Astrocyte (in vitro differentiated cells and primary cell): ENCODE measurements around the gene SMIM41. TPM values are rescaled to one million over a fixed set of nuclear protein-coding genes. Genes with fewer than 3 reads are reported as not detected.

Source experiments
- DNase-seq: peaks from one replicate; pipeline ENCODE4 v3.0.0-alpha.2; 2010; ENCODE audit warnings: low read depth
- FAIRE-seq: peaks from 2 replicates; lab custom pipeline; 2011; peaks lifted over from hg19 to GRCh38; lab: Jason Lieb, UNC
- H2AFZ ChIP-seq: 2 replicates; pipeline ENCODE4 v1.6.0; 2012; ENCODE audit warnings: low read depth, low read length, inconsistent platforms
- H3K27ac ChIP-seq: 2 replicates; pipeline ENCODE4 v1.5.1; 2011; ENCODE audit warnings: low read depth, low read length, inconsistent platforms
- H3K27me3 ChIP-seq: 2 replicates; pipeline ENCODE4 v1.6.0; 2011; ENCODE audit warnings: low read length, inconsistent platforms; ENCODE audit not compliant: insufficient read depth
- H3K36me3 ChIP-seq: 2 replicates; pipeline ENCODE4 v1.5.1; 2011; ENCODE audit warnings: low read length, inconsistent platforms; ENCODE audit not compliant: insufficient read depth
- H3K4me1 ChIP-seq: 2 replicates; pipeline ENCODE4 v1.5.1; 2011; ENCODE audit warnings: low read length, inconsistent platforms; ENCODE audit not compliant: insufficient read depth
- H3K4me2 ChIP-seq: 2 replicates; pipeline ENCODE4 v1.6.0; 2012; ENCODE audit warnings: low read length, inconsistent platforms
- H3K4me3 ChIP-seq: 2 replicates; pipeline ENCODE4 v1.5.1; 2011; ENCODE audit warnings: low read depth, mild to moderate bottlenecking, low read length, inconsistent platforms; ENCODE audit not compliant: insufficient read depth
- H3K79me2 ChIP-seq: 2 replicates; pipeline ENCODE4 v1.6.0; 2012; ENCODE audit warnings: mild to moderate bottlenecking, low read length, inconsistent platforms; ENCODE audit not compliant: insufficient read depth
- H3K9ac ChIP-seq: 2 replicates; pipeline ENCODE4 v1.6.0; 2012; ENCODE audit warnings: mild to moderate bottlenecking, low read length, inconsistent platforms
- H3K9me3 ChIP-seq: 2 replicates; pipeline ENCODE4 v1.5.1; 2012; ENCODE audit warnings: low read depth, mild to moderate bottlenecking, low read length, inconsistent platforms; ENCODE audit not compliant: insufficient read depth
- H4K20me1 ChIP-seq: 2 replicates; pipeline ENCODE4 v1.6.0; 2012; ENCODE audit warnings: low read length, inconsistent platforms; ENCODE audit not compliant: insufficient read depth
- H3K27ac Mint-ChIP-seq: one replicate; pipeline ENCODE4 v1.8.0; 2021; ENCODE audit warnings: mild to moderate bottlenecking, mixed read lengths; ENCODE audit not compliant: unreplicated experiment
- H3K27me3 Mint-ChIP-seq: one replicate; pipeline ENCODE4 v1.8.0; 2021; ENCODE audit warnings: low read depth, mixed read lengths; ENCODE audit not compliant: unreplicated experiment
- H3K36me3 Mint-ChIP-seq: one replicate; pipeline ENCODE4 v1.8.0; 2021; ENCODE audit warnings: low read depth, mixed read lengths; ENCODE audit not compliant: unreplicated experiment
- H3K4me1 Mint-ChIP-seq: one replicate; pipeline ENCODE4 v1.8.0; 2021; ENCODE audit warnings: low read depth, mixed read lengths; ENCODE audit not compliant: unreplicated experiment
- H3K4me3 Mint-ChIP-seq: one replicate; pipeline ENCODE4 v1.8.0; 2021; ENCODE audit warnings: mild to moderate bottlenecking, moderate library complexity, mixed read lengths; ENCODE audit not compliant: unreplicated experiment
- H3K9me3 Mint-ChIP-seq: one replicate; pipeline ENCODE4 v1.8.0; 2021; ENCODE audit warnings: mild to moderate bottlenecking, mixed read lengths; ENCODE audit not compliant: unreplicated experiment
- CTCF ChIP-seq: IDR thresholded peaks from 2 replicates; pipeline ENCODE4 v1.5.1; 2011; ENCODE audit warnings: low read depth, mild to moderate bottlenecking, inconsistent platforms, low read length, moderate library complexity; ENCODE audit not compliant: insufficient read depth
- EZH2 ChIP-seq: IDR thresholded peaks from 2 replicates; pipeline ENCODE4 v1.6.1; 2012; ENCODE audit warnings: mild to moderate bottlenecking, low read length, inconsistent platforms; ENCODE audit not compliant: insufficient read depth
- total RNA-seq: library from RNA; stranded (reverse); gene quantifications from 2 replicates; pipeline ENCODE4 v1.2.1, GENCODE V29; 2021

Gene SMIM41
- total RNA-seq, 1 donor from 2014 or later: 0.18 TPM

- H2AFZ ChIP-seq: no peak overlapping the region
- H3K9me3 ChIP-seq: no peaks in the 10 kb centered on the region
- no peak for FAIRE-seq
- no peak overlapping the region for H3K4me2 ChIP-seq
- H3K9me3 Mint-ChIP-seq: peaks cover 3% of the 10 kb centered on the region
- peaks cover 20% of the 10 kb centered on the region for H3K27me3 ChIP-seq
- peaks cover 60% of the 10 kb centered on the region for H3K27me3 Mint-ChIP-seq
- H3K4me1 Mint-ChIP-seq: peaks cover 6% of the 10 kb centered on the region
- no peak overlapping the region for H3K27ac Mint-ChIP-seq
- no peaks in the 10 kb centered on the region for H3K36me3 ChIP-seq
- TF ChIP-seq CTCF: no peak
- TF ChIP-seq EZH2: no peak
- no peaks in the 10 kb centered on the region for H3K79me2 ChIP-seq
- peaks cover 26% of the 10 kb centered on the region for H3K36me3 Mint-ChIP-seq
- H3K4me1 ChIP-seq: peaks cover 4% of the 10 kb centered on the region
- H3K9ac ChIP-seq: no peak overlapping the region
- peaks cover 16% of the 10 kb centered on the region for H4K20me1 ChIP-seq
- H3K4me3 ChIP-seq: no peak overlapping the region
- no peak overlapping the region for H3K27ac ChIP-seq
- no peak for DNase-seq
- H3K4me3 Mint-ChIP-seq: no peak overlapping the region
Observed at GRCh38 chr12:52086944-52087835, 7.7 kb downstream of the SMIM41 start.

GRCh38 chr12:52087961-52088820, 8.7 kb downstream of the SMIM41 start:
- no peak for DNase-seq
- no peak overlapping the region for H3K27ac Mint-ChIP-seq
- Histone ChIP-seq H2AFZ (no peak overlapping the region), H3K9ac (no peak overlapping the region), H3K9me3 (no peaks in the 10 kb centered on the region), H4K20me1 (peaks cover 6% of the 10 kb centered on the region), H3K4me2 (no peak overlapping the region), H3K27me3 (peaks cover 26% of the 10 kb centered on the region), H3K27ac (no peak overlapping the region), H3K4me3 (no peak overlapping the region), H3K79me2 (no peaks in the 10 kb centered on the region), H3K36me3 (no peaks in the 10 kb centered on the region), H3K4me1 (no peaks in the 10 kb centered on the region)
- H3K9me3 Mint-ChIP-seq: peaks cover 3% of the 10 kb centered on the region
- TF ChIP-seq CTCF: no peak
- TF ChIP-seq EZH2: no peak
- no peak for FAIRE-seq
- H3K36me3 Mint-ChIP-seq: peaks cover 26% of the 10 kb centered on the region
- peaks cover 2% of the 10 kb centered on the region for H3K4me1 Mint-ChIP-seq
- H3K4me3 Mint-ChIP-seq: no peak overlapping the region
- H3K27me3 Mint-ChIP-seq: peaks cover 65% of the 10 kb centered on the region
